Activated T-cell treated with anti-CD3 and anti-CD28 coated beads, Interleukin-2, amount 50 U/mL, for 4 hours (primary cell): ENCODE data around the gene ACSF3. TPM values are rescaled to one million over a fixed set of nuclear protein-coding genes. Genes with fewer than 3 reads are reported as not detected.
"Not testable (repeated sequence)": the region's sequence is repeated elsewhere in the genome, so short reads cannot be mapped to it uniquely, and the experiment has no call there.

Experiments used
- ATAC-seq, 2 donors: fragments of 200-7000 bp; cut with Tn5 transposase; one replicate each; pipeline ENCODE4 v1.10.0; 2021
- DNase-seq: peaks from one replicate; pipeline ENCODE4 v3.0.0-alpha.2; 2020
- H3K27me3 Mint-ChIP-seq: one replicate; pipeline ENCODE4 v1.8.0; 2021; ENCODE audit warnings: low read depth, mixed read lengths
- H3K36me3 Mint-ChIP-seq: one replicate; pipeline ENCODE4 v1.8.0; 2022; ENCODE audit warnings: mixed read lengths; ENCODE audit not compliant: insufficient read depth
- H3K4me1 Mint-ChIP-seq: one replicate; pipeline ENCODE4 v1.8.0; 2021; ENCODE audit warnings: low read depth, mixed read lengths
- H3K4me3 Mint-ChIP-seq: one replicate; pipeline ENCODE4 v1.8.0; 2021; ENCODE audit warnings: mild to moderate bottlenecking, moderate library complexity, mixed read lengths
- H3K9me3 Mint-ChIP-seq: one replicate; pipeline ENCODE4 v1.8.0; 2021; ENCODE audit warnings: mixed read lengths
- total RNA-seq, 3 donors: library from RNA; stranded (reverse); gene quantifications; one replicate each; pipeline ENCODE4 v1.2.1, GENCODE V29; 2021

ACSF3 gene
- total RNA-seq, 3 donors from 2014 or later: 32.5 to 38.7 (median 34.2) TPM

DNA sequence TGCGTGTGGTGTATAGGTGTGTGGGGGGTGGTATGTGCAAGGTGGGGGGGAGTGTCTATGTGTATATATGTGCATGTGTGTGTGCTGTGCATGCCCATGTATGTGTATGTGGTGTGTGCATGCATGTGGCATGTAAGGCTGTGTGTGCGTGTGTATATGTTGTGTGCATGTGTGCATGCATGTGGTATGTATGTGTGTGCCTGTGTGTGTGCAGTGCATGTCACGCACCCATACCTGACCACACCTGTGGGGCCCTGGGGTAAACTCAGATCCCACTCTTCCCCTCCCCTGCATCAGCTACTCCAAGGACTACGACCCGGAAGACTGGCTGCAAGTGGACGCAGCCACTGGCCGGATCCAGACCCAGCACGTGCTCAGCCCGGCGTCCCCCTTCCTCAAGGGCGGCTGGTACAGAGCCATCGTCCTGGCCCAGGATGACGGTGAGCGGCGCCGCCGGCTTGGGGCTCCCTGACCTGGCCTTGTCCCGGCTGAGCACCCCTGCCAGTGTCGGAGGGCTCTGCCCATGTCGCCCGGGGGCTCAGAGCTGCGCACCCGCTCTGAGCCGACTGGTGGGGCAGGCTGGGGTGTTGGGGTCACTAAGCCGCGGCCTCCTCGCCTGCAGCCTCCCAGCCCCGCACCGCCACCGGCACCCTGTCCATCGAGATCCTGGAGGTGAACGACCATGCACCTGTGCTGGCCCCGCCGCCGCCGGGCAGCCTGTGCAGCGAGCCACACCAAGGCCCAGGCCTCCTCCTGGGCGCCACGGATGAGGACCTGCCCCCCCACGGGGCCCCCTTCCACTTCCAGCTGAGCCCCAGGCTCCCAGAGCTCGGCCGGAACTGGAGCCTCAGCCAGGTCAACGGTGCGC is 97.6 kb downstream of the ACSF3 start:
- no peaks in the 10 kb centered on the region for H3K27me3 Mint-ChIP-seq
- H3K4me3 Mint-ChIP-seq: no peak overlapping the region
- DNase-seq: no peak
- no peaks in the 10 kb centered on the region for H3K36me3 Mint-ChIP-seq
- no peak for ATAC-seq
- no peaks in the 10 kb centered on the region for H3K9me3 Mint-ChIP-seq
- H3K4me1 Mint-ChIP-seq: no peaks in the 10 kb centered on the region

DNA sequence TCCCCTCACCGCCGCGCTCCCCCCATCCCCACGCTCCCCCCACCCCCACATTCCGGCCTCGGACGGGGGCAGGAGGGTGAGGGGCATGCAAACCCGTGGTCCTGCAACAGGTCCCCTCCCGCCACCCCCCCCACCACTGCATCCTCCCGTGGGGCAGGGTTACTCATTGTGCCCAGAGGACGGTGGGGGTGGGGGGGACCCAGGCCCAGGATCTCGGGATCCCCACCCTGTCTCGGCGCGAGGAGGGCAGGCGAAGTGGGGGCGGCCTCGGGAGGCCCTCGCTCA is 98.2 kb downstream of the ACSF3 start:
- no peak overlapping the region for H3K4me3 Mint-ChIP-seq
- no peaks in the 10 kb centered on the region for H3K27me3 Mint-ChIP-seq
- no peaks in the 10 kb centered on the region for H3K9me3 Mint-ChIP-seq
- no peaks in the 10 kb centered on the region for H3K36me3 Mint-ChIP-seq
- H3K4me1 Mint-ChIP-seq: no peaks in the 10 kb centered on the region
- ATAC-seq: no peak
- no peak for DNase-seq

DNA sequence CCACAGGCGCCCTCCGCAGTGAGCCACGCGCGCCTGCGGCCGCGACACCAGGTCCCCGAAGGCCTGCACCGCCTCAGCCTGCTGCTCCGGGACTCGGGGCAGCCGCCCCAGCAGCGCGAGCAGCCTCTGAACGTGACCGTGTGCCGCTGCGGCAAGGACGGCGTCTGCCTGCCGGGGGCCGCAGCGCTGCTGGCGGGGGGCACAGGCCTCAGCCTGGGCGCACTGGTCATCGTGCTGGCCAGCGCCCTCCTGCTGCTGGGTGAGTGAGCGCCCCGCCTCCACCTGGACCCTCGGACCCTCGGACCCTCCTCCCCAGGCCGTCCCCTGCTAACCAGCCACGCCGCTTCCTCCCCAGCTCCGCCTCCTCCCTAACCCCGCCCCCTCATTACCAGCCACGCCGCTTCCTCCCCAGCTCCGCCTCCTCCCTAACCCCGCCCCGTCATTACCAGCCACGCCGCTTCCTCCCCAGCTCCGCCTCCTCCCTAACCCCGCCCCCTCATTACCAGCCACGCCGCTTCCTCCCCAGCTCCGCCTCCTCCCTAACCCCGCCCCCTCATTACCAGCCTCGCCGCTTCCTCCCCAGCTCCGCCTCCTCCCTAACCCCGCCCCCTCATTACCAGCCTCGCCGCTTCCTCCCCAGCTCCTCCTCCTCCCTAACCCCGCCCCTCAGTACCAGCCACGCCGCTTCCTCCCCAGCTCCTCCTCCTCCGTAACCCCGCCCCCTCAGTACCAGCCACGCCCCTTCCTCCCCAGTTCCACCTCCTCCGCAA is 98.7 kb downstream of the ACSF3 start:
- not testable (repeated sequence) for H3K4me3 Mint-ChIP-seq, H3K4me1 Mint-ChIP-seq, H3K36me3 Mint-ChIP-seq, H3K9me3 Mint-ChIP-seq, H3K27me3 Mint-ChIP-seq
- DNase-seq: peak; percentile 81
- peak; percentile 44 for ATAC-seq

DNA sequence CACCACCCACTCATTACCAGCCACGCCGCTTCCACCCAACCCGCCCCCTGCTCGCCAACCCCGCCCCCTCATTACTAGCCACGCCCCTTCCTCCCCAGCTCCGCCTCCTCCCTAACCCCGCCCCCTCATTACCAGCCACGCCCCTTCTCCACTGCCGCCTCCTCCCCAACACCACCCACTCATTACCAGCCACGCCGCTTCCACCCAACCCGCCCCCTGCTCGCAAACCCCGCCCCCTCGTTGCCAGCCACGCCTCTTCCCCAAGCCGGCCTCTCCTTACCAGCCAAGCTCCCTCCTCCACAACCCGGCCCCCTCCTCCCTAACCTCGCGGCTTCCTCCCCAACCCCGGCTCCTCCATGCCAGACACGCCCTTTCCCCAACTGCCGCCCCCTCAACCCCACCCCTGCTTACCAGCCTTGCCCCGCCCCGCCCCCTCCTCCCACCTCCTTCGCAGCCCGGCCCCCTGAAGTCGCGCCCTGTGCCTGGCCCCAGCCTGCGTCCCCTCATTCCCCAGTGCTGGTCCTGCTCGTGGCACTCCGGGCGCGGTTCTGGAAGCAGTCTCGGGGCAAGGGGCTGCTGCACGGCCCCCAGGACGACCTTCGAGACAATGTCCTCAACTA is 99.4 kb downstream of the ACSF3 start:
- no peaks in the 10 kb centered on the region for H3K4me1 Mint-ChIP-seq

DNA sequence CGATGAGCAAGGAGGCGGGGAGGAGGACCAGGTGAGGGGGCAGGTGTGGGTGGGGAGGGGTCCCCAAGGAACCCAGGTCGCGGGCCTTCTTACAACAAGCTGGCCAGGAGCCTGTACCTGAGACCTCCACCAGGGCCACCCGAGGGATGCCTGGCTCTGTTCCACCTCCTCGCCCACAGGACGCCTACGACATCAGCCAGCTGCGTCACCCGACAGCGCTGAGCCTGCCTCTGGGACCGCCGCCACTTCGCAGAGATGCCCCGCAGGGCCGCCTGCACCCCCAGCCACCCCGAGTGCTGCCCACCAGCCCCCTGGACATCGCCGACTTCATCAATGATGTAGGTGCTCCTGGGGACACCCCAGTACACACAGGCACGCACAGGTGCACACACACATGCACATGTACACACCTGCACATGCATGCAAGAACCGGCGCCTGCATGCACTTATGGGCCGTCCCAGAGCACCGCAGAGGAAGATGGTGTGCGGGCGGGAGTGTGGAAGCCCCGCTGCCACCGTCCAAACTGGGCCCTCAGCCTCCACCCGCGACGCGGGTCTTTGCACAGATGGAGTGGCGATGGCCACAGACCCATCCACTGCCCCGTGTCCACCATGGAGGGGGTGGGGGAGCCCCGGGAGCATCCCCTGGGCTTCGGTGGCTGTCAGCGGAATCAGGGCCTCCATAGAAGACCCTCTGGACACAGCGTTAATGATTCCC is 100.1 kb downstream of the ACSF3 start:
- H3K4me3 Mint-ChIP-seq: no peak overlapping the region
- ATAC-seq (no peak), DNase-seq (peak; percentile 7)

More for the DNA sequence above, 99.4 kb downstream of the ACSF3 start:
- peaks cover 3% of the 10 kb centered on the region for H3K27me3 Mint-ChIP-seq
- ATAC-seq (peak; percentile 52 to 63), DNase-seq (no peak)
- no peaks in the 10 kb centered on the region for H3K36me3 Mint-ChIP-seq
- no peak overlapping the region for H3K4me3 Mint-ChIP-seq
- no peaks in the 10 kb centered on the region for H3K9me3 Mint-ChIP-seq

DNA sequence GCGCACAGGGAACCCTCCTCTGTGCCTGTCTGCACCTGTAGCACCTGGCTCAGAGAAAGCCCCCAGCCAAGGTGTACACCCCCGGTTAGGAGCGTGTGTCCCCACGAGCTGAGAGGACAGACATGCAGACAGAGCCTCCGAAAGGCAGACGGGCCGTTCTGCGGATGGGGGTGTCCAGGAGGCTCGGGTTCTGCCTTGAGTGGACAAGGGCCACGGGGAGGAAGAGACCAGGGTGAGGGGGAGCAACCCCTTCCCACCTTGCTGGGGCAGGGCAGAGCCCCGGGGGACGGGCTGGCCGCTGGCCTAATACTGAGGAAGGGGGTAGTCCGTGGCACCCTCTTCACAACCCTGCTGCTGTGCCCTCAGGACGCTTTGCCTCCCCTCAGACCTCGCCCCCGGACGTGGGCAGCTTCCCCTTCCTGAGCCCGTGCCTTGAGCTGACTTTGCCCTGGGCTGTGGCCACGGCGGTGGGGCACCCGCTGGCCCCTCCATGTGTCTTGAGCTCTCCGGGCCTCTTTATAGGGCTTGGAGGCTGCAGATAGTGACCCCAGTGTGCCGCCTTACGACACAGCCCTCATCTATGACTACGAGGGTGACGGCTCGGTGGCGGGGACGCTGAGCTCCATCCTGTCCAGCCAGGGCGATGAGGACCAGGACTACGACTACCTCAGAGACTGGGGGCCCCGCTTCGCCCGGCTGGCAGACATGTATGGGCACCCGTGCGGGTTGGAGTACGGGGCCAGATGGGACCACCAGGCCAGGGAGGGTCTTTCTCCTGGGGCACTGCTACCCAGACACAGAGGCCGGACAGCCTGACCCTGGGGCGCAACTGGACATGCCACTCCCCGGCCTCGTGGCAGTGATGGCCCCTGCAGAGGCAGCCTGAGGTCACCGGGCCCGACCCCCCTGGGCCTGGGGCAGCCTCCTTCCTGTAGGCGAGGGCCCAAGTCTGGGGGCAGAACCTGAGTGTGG is 101.0 kb downstream of the ACSF3 start:
- Mint-ChIP-seq H3K4me3 (no peak overlapping the region), H3K36me3 (no peaks in the 10 kb centered on the region), H3K4me1 (no peaks in the 10 kb centered on the region), H3K27me3 (peaks cover 11% of the 10 kb centered on the region), H3K9me3 (no peaks in the 10 kb centered on the region)
- ATAC-seq: no peak
- DNase-seq: no peak

More for the DNA sequence above, 100.1 kb downstream of the ACSF3 start:
- Mint-ChIP-seq H3K9me3 (no peaks in the 10 kb centered on the region), H3K36me3 (no peaks in the 10 kb centered on the region), H3K27me3 (peaks cover 6% of the 10 kb centered on the region), H3K4me1 (no peaks in the 10 kb centered on the region)

DNA sequence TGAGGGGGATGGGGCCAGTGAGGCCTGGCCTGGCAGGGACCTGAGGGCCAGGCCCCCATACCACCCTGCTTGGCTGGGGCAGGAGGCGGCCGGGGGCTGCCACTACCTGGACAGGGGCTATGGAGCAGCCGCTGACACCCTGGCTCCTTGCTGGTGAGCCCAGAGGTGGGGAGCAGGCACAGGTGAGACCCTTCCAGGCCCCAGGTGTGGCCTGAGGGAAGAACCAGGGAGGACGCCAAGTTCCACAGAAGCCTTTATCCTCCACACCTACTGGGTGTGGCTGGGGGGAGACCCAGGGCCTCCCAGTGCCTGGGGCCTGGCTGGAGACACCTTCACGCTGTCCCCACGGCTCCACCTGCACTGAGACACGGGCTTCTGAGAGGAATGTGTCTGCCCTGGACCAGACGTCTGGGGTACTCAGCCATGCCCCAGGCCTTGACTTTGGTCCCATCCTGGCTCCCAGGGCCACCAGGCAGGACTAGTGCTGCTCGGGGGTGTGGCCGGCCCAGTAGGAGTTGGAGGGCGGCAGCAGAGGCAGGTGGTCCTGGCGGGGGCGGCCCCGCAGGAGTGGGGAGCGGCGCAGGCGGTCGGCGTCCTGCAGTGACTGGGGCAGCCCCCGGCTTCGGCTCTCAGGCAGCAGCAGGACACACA is 102.0 kb downstream of the ACSF3 start:
- peaks cover 5% of the 10 kb centered on the region for H3K4me1 Mint-ChIP-seq
- H3K36me3 Mint-ChIP-seq: no peaks in the 10 kb centered on the region
- no peak for ATAC-seq
- H3K4me3 Mint-ChIP-seq: no peak overlapping the region
- H3K27me3 Mint-ChIP-seq: peaks cover 21% of the 10 kb centered on the region
- no peak for DNase-seq
- no peaks in the 10 kb centered on the region for H3K9me3 Mint-ChIP-seq

DNA sequence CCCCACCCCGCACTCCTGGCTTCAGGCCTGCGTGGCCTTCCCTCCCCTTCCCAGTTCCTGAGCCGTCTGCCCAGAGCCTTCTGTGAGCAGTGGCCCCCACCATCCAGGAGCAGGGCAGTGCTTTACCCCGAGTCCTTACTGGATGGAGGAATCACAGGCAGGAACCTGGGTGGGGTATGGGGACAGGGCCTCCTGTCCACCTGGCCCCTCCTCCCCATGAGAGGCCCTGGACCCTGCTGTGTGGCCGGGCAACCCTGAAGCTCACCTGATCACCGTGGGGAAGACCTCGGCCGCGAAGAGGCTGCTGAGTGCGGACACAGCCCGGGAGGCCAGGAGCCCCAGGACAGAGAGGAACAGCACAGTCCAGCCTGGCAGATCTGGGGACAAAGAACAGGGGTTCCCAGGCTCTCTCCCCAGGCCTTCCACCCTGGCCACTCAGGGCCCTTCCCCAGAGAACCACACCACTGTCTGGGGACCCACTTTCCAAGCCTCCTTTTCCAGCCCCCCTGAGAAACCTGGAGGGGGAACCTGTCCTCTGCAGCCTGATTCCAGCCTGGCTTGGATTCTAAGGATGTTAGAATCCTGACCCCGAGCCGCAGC is 103.5 kb downstream of the ACSF3 start:
- peaks cover 8% of the 10 kb centered on the region for H3K4me1 Mint-ChIP-seq
- DNase-seq: no peak
- no peak for ATAC-seq
- no peaks in the 10 kb centered on the region for H3K36me3 Mint-ChIP-seq
- no peak overlapping the region for H3K4me3 Mint-ChIP-seq
- no peaks in the 10 kb centered on the region for H3K9me3 Mint-ChIP-seq
- H3K27me3 Mint-ChIP-seq: peaks cover 25% of the 10 kb centered on the region

DNA sequence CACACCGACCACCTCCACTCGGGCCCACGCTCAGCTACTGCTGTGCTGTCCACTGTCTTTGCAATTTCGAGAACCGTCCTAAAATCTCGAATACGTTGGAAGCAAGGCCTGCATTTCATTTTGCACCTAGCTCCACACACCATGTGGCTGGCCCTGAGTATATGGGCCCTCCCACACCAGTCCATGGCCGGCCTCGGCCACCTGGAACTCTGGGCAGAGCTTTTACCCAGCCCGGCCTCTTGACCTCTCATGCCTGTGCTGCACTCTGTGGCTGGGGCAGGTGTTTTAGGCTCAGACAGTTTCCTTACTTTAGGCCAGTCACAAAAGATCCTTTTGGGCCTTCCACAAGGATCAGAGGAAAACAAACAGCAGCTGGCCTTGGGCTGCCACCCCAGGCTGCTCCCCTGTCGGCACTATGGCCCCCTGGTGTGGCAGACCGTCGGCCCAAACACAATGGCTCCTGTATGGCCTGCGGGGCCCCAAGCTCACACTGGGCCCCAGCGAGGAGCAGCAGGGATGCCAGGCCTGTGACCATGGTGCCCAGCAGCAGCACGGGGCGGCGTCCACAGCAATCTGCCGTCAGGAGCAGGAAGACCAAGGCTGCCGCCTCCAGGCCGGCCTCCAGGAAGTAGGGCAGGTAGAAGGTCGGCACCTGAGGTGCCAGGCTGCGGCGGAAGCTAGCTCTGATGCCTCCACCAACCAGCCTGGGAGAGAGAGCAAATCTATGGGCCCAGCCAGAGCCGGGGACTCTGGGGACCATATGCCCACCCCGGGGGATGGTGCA is 104.2 kb downstream of the ACSF3 start:
- peaks cover 30% of the 10 kb centered on the region for H3K27me3 Mint-ChIP-seq
- no peaks in the 10 kb centered on the region for H3K36me3 Mint-ChIP-seq
- no peak for DNase-seq
- H3K4me3 Mint-ChIP-seq: no peak overlapping the region
- no peak for ATAC-seq
- peaks cover 2% of the 10 kb centered on the region for H3K9me3 Mint-ChIP-seq
- peaks cover 12% of the 10 kb centered on the region for H3K4me1 Mint-ChIP-seq

DNA sequence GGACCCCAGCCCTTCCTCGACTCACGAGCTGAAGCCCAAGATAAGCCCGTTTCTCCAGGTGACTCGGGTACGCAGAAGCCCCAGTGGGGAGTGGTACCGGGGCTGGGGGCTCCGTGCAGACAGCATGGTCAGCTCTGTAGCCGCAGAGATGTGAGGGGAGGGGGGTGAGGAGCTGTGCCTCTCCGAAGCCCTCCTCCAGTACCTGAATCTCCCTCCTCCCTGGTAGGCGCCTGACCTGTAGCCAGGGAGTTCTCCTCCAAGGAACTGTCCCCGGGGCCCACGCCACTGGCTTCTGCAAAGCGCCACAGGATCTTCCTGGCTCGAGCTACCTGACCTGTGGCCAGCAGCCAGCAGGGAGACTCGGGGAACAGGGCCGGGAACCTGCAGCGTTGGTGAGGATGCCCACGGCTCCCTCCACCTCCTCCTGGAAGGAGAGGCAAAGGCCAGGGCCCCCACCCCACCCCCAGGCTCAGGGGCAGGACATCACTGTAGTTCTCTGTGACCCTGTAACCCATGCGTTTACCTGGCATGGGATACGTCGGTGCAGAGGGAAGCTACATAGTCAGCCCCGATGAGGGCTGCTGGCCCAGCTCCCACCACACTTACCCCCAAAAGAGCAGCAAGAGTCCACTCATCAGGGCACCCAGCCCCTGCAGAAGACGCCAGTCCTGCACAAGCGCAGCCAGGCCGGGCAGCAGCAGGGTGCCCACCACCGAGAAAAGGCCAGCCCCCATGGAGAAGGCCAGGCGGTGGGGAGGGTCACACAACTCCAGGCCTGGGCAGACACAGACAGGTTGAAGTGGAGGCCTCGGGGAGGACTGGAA is 105.0 kb downstream of the ACSF3 start:
- DNase-seq: no peak
- H3K9me3 Mint-ChIP-seq: peaks cover 7% of the 10 kb centered on the region
- no peak overlapping the region for H3K4me3 Mint-ChIP-seq
- peaks cover 38% of the 10 kb centered on the region for H3K27me3 Mint-ChIP-seq
- no peak for ATAC-seq
- no peaks in the 10 kb centered on the region for H3K36me3 Mint-ChIP-seq
- peaks cover 16% of the 10 kb centered on the region for H3K4me1 Mint-ChIP-seq

DNA sequence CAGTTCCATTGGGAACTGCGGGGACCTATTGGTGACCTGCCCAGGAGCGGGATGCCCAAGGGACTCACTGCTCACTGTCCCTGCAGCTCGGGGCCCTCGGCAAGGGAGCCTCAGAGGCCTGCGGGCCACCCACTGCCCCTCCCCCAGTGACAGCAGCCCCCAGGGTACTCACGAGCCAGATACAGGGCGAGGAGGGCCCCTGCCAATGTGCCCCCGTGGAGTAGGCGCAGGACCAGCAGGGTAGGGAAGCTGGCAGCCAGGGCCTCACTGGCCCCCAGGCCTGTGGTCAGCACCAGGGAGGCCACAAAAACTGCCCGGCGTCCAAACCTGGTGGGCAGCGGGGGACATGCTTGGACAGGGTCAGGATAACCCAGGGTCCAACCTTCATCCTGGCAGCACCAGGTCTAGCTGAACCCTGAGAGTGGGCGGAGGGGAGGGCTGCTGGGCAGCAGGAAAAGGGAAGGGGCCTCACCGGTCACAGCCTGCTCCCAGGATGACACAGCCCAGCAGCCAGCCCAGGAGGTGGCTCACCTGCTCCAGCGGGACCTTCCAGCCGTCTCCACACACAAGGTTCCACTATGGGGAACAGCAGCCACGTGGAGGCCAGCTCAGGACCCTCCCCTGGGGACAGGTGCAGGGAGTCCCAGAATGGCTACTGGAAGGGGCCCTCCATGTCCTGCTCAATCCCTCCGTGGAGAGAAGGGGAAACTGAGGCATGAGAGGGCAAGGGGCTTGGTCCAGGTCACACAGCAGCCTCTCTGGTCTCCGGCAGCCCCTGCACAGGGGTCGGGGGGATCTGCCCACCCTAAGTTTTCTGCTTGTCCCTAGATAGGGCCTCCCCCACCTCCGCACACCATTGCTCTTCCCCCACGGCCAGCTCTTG is 105.8 kb downstream of the ACSF3 start:
- ATAC-seq: no peak
- DNase-seq: no peak
- no peak overlapping the region for H3K4me3 Mint-ChIP-seq
- H3K27me3 Mint-ChIP-seq: peaks cover 46% of the 10 kb centered on the region
- H3K9me3 Mint-ChIP-seq: peaks cover 7% of the 10 kb centered on the region
- peaks cover 16% of the 10 kb centered on the region for H3K4me1 Mint-ChIP-seq
- H3K36me3 Mint-ChIP-seq: no peaks in the 10 kb centered on the region
